HepG2 (cell line): Measurements from ENCODE around the gene VSTM4. TPM values are rescaled to one million over a fixed set of nuclear protein-coding genes. Genes with fewer than 3 reads are reported as not detected.

Experiments
- BCL6 ChIP-seq: IDR thresholded peaks from 2 replicates; pipeline ENCODE4 v1.6.1; 2016; ENCODE audit warnings: missing genetic modification reagents, missing compliant biosample characterization
- HNF1A ChIP-seq, 2 experiments: sonication (generic) in 1 of 2; formaldehyde crosslinking in 1 of 2; IDR thresholded peaks; 2 replicates each; pipeline versions ENCODE4 v1.4.0 to v1.6.1; 2016 to 2020; ENCODE audit warnings: borderline replicate concordance in 1 of 2, low read depth in 1 of 2, mild to moderate bottlenecking in 1 of 2, missing genetic modification reagents in 1 of 2
- NRL ChIP-seq: sonication (generic); formaldehyde crosslinking; IDR thresholded peaks from 2 replicates; pipeline ENCODE4 v1.5.0; 2020; ENCODE audit warnings: missing genetic modification reagents, mild to moderate bottlenecking, moderate library complexity, borderline replicate concordance
- ONECUT2 ChIP-seq: sonication (generic); formaldehyde crosslinking; IDR thresholded peaks from 2 replicates; pipeline ENCODE4 v1.4.0; 2020; ENCODE audit warnings: missing genetic modification reagents
- TP53 ChIP-seq: sonication (generic); formaldehyde crosslinking; conservative IDR thresholded peaks from 2 replicates; pipeline ENCODE4 v1.4.0; 2020; ENCODE audit warnings: missing genetic modification reagents
- TRIM22 ChIP-seq: fragments of 450-650 bp; IDR thresholded peaks from 2 replicates; pipeline ENCODE4 v1.6.1; 2017
- ZNF878 ChIP-seq: sonication (generic); formaldehyde crosslinking; IDR thresholded peaks from 2 replicates; pipeline ENCODE4 v1.8.1; 2023; ENCODE audit warnings: mild to moderate bottlenecking, missing genetic modification reagents, moderate library complexity
- polyA plus RNA-seq, 8 experiments: library from polyadenylated mRNA; depleted of rRNA in 3 of 8; stranded (reverse) in 7 of 8; unstranded in 1 of 8; fragments of >200 nt; fragmentation: Illumina TruSeq in 4 of 8; extraction: Trizol in 4 of 8; gene quantifications; 2 replicates each; pipeline versions ENCODE4 v1.2.1 to v1.2.3, GENCODE V29; 2011 to 2016; ENCODE audit warnings: low read depth in 4 of 8, missing spikeins in 1 of 8, mixed read lengths in 1 of 8; ENCODE audit not compliant: insufficient read depth in 1 of 8
- total RNA-seq, 5 experiments: library from RNA; depleted of rRNA; stranded (reverse); fragments of >200 nt; fragmentation: Illumina TruSeq; extraction: Trizol; gene quantifications; 2 replicates each; pipeline ENCODE4 v1.2.3, GENCODE V29; 2016; ENCODE audit warnings: low read depth in 1 of 5

The VSTM4 gene
- total and polyA plus RNA-seq, 2 of the 13 experiments (the other 11 are each of a cell fraction or from before 2014, with no cell fraction given) = not detected

- TF ChIP-seq TRIM22 = no peak
- TF ChIP-seq ONECUT2 (CRISPR knock-in tag) = no peak
- TF ChIP-seq HNF1A (IDR thresholded peaks at IDR 0.05; ENCODE audit: low read depth) = no peak
- no peak for TF ChIP-seq HNF1A (CRISPR knock-in tag; IDR thresholded peaks at IDR 0.05; ENCODE audit: borderline replicate concordance)
- TF ChIP-seq BCL6 (CRISPR knock-in tag) = no peak
- no peak for TF ChIP-seq ZNF878 (CRISPR knock-in tag)
- TF ChIP-seq NRL = no peak
- TF ChIP-seq TP53 (CRISPR knock-in tag) = no peak
Observed at GRCh38 chr10:49089557-49090188, 25.6 kb downstream of the VSTM4 start (continued).
